Hematopoietic multipotent progenitor cell treated with erythropoietin and hydrocortisone succinate and interleukin-3 and kit ligand, for 15 days (in vitro differentiated cells): ENCODE data around the gene ECT2.
"Not testable (repeated sequence)": the region's sequence is repeated elsewhere in the genome, so short reads cannot be mapped to it uniquely, and the experiment has no call there.

Experiments
- DNase-seq: peaks from one replicate; pipeline ENCODE4 v3.0.0-alpha.2; 2015; ENCODE audit warnings: low spot score

Gene ECT2, protein sequence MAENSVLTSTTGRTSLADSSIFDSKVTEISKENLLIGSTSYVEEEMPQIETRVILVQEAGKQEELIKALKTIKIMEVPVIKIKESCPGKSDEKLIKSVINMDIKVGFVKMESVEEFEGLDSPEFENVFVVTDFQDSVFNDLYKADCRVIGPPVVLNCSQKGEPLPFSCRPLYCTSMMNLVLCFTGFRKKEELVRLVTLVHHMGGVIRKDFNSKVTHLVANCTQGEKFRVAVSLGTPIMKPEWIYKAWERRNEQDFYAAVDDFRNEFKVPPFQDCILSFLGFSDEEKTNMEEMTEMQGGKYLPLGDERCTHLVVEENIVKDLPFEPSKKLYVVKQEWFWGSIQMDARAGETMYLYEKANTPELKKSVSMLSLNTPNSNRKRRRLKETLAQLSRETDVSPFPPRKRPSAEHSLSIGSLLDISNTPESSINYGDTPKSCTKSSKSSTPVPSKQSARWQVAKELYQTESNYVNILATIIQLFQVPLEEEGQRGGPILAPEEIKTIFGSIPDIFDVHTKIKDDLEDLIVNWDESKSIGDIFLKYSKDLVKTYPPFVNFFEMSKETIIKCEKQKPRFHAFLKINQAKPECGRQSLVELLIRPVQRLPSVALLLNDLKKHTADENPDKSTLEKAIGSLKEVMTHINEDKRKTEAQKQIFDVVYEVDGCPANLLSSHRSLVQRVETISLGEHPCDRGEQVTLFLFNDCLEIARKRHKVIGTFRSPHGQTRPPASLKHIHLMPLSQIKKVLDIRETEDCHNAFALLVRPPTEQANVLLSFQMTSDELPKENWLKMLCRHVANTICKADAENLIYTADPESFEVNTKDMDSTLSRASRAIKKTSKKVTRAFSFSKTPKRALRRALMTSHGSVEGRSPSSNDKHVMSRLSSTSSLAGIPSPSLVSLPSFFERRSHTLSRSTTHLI

DNA sequence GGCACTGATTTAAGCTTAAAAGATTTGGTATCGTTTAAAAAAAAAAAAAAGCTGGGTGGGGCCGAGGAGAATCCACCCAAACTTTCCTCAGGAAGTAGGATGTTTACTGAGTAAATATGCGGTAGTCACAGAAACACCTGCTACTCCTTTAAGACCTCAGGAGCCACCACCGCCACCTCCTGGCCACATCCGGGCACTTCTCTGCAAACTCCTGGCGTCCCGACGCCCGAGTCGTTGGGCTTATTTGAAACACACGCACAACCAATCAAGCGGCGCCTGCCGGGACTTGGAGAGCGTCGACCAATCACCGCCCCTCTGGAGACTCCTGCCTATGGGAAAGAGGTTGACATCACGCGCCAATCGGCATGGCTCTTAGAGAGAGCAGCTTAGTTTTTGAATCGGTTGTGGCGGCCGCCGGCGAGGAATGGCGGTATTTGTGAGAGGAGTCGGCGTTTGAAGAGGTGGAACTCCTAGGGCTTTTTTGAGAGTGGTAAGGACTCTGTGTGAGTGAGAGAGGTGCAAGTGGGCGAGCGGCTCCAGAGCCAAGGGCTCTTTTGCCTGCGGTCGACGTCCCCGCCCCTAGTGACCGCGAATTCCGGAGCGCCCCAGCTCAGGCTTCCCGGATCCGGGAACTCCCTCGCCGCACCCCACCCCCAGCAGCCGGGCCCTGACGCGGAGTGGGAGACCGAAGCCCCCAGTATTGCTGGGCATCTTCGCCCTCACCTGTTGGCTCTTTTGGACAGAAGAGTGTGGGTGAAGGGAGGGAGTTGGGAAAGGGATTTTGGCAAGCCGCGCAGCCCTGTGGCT, at the start of gene ECT2:
Gene ECT2, plus strand, starts transcription at position 359 of the 807 bp plus-strand sequence. CDS start 3,805 bp downstream, outside the sequence.
- DNase-seq: peak; percentile 99

DNA sequence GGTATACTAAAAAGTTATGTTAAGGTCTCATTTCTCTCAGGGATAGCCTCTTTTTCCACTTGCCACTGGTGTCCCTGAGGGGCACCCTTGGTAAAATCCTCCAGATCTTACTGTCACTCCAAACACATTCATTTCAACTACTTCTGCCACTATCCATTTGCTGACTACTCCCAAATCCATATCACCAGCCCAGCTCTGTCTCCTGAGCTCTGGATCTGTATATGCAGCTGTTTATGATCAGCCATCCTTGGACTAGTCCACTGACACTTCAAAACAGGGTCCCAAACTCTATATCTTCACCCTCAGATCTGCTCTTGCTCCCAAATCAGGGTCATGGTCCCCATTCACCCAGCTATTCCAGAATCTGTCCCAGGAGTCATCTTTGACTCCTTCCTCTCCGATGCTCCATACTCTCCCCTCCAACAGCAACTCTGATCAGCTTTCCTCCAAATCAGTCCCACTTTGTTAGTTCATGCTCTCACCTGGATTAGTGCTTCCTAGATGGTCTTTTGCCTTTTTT, 49.5 kb upstream of the ECT2 start:
- DNase-seq: peak; percentile 61

DNA sequence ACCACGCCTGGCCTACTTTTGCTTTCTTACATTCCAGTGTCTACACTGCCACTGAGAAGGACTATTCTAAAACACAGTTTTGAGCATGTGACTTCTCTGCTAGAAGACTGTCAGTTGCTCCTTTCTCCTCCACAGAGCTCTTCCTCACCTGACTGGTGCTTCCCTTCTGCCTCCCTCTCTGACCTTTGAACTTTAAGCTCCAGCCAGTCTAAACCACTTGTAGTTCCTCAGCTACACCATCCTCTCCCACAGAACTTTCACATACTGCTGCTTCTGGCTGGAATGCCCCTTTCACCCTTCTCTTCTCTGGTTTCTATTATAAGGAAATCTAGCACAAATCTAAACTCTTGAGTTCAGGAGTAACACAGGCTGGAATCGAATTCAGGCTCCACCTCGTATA, 48.8 kb upstream of the ECT2 start:
- DNase-seq: peak; percentile 26

DNA sequence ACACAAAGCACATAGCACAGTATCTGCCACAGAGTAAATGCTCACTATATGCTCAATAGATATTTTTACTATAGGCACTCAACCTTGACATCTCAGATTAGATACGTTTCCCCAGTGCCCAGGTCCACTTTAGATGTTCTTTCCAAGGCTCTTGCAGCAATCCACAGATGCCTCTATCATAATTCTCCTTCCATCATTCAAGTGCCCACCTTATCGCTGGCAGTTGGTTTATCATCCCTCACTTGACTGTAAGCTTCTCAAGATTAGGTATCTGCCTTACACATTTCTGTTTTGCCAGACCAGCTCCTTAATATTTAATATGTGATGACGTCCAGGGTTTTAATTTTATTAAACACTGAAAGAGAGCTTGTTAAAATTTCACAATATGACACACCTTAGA, 48.3 kb upstream of the ECT2 start:
- peak; percentile 65 for DNase-seq

DNA sequence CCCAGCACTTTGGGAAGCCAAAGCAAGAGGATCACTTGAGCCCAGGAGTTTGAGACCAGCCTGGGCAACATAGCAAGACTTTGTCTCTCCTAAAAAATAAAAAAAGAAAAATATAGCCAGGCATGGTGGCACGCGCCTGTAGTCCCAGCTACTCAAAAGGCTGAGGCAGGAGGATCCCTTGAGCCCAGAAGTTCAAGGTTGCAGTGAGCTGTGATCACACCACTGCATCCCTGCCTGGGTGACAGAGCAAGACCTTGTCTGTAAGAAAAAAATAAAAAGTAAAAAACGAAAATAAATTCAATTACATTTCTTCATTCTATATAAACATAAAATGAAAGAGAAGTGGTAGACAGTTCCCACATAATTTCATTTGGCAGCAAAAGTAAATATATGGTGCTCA, 47.8 kb upstream of the ECT2 start:
- DNase-seq: not testable (repeated sequence)

DNA sequence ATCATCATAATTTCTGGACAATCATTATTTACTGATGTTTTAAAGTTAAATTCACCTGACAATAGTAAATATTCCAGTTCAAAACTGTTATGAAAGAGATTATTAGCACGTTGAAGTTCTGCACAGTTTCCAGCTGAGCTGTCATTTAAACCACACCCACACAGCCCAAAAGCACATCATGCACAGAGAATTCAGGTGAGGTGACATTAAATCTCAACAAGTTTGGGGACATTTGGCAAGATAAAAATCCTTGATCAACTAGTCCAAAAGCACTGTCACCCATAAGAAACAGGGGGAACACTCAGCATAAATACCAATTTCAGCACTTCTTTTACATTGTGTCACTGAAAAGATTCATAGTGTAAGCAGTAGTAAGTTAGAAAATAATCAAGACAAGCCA, 46.5 kb upstream of the ECT2 start:
- DNase-seq: peak; percentile 71

DNA sequence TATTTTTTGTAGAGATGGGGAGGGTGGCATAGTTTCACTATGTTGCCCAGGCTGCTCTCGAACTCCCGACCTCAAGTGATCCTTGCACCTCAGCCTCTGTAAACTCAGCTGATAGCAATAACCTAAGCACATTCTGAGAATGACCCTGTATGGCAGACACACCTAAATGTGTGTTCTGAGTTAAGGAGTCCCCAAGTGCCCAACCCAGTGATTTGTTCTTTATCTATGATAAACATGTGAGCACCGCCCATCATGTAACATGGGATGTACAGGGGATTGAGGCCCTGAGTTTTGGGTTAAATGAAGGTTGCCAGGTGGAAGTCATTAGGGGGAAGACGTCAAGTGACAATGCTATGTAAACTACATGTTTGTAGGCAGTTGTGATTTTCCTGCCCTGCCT, 45.4 kb upstream of the ECT2 start:
- peak; percentile 95 for DNase-seq

DNA sequence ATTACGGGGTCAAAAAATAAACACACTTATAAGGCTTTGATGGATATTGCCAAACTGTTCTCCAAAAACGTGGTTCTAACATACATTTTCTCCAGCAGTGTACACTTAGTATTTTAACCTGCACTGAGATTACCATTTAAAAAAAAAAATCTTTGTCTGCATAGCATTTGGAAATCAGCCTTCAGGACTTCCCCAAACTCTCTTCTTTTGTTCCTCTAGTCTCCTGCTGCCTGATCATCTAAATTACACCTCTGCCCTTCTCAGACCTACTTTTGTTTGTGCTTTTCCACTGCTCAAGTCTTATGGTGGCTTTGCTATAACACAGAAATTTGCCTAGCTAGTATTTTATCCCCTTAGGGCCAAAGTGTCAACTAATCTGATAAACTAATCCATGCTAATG, 43.5 kb upstream of the ECT2 start:
- DNase-seq: no peak

DNA sequence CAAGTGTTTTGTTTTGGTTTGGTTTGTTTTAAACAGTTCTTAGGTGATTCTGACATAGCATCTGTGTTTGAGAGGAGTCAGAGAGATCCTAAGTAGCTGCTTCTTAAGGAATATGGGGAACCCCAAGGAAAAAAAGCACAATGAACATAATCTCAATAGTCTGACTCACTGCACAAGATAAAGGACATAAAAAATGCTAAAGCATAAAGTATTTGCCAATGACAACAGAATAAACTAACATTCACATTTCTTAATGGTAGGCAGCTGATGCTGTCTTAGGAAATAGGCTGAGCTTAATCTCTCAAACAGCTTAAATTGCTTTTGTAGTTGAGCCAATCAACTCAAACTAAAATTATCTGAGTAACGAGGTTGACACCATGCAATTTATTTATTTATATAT, 42.6 kb upstream of the ECT2 start:
- peak; percentile 32 for DNase-seq

DNA sequence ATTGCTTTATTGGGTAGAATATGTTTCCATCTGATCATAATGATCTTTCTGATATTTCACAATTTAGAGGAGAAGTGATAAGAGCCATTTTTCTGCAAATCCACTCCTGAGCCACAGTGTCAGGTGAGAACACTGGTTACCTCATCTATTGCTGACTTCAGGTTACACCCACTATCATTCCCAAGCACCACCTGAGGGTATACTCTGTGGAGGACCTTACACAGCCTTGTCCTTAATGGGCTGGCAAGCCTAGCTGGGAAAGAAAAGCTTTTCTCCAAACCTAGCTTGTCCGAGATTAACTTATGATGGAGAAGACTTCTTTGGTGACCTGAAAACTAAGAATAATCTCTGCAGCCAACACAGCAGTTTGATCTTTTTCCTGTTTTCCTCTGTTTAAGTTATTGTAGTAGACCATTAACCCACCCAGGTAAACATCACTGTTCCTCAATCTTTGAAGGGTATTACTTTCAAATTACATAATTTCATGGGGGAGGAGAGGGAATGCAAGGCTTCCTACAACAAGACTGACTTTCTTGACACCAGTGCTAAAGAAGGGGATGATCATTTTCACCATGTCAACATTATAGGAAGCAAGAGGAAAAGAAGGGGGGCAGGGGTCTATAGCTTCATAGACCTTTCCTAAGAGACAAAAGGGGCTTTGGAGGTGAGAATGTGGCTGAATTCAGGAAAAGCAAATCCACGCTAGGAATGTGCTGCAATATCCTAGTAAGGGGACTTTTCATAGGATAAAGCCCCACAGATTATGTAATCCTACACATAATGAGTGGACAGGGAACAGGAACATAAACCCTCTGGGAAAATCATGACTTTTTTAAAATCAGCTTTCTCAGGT, 41.4 kb upstream of the ECT2 start:
- DNase-seq: no peak

DNA sequence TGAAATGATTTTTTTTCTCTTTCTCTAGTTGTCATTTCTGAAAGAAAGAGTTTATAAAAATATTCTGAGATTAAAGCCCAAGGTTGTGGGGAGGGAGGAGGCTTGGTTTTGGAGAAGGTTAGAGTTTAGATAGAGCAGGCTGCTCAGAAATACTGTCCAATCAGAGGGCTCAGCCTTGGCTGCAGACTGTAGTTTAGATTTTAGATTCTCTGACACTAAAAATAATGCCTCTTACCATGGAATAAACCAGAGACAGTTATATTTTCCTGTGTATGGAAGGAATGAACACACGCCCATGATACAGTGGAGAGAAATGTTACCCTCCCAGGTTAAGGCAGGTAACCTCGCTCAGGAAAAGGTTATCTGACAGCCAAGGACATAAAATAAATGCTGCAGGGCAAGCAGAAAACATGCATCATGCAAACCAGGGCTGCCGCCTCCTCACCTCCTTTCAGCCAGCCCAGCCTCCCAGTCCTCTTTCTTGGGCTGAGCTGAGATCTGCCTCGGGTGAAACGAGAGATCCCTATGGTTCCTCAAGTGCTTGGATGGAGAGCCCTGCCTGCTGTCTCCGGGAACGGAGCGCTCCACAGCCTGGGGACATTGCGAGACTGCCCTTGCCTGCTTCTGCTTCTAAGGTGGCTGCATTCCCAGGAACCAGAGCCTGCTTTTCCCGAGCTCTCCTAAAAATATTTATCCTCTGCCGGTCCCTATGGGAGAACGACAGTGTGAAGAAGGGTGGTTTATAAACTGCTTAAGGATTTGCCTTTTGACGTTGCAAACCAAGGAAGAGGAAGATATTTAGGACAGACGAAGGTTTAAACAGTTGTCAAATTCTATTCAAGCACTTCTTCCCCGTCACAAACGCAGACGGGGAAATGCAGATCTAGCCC, 40.5 kb upstream of the ECT2 start:
- peak; percentile 64 for DNase-seq

DNA sequence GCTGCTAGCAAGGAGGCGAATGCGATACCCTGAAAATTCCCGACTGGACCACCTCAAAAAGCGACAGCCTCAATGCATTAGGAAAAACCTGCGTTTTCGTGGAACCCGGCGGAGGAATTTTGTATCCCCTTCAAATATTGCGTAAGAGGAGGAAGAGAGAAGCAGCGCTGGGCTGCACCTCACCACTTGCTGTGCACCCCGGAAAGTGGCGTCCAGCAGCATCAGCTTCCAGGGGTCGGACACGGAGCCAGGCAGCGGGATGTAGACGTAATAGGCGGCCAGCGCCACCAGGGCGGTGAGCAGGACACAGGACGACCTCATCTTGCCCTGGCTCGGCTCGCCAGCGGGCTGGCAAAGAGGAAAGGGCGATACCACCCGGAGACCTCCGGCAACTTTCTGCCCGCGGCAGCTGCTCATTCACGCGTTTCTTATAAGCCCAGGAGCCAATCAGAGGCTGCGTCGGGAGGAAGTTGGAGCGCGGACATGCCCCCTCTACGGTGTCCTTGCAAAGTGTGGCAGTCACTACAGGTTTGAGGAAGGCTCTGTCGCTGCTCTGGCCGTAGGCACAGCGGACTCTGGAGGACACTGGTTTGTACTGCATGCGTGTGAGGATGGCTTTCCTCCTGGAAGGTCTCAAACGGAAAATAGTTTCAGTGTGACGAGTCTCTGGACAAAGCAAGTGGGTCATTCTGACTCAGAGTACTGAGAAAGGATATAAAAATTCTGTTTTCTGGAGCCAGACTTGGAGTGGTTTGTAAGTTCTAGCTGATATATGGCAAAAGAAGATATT, 39.7 kb upstream of the ECT2 start, which contains the start of gene NCEH1:
Gene NCEH1, minus strand, starts transcription at position 404 of the 790 bp plus-strand sequence. Its CDS starts 83 bp downstream, at position 321.
- peak; percentile 94 for DNase-seq

DNA sequence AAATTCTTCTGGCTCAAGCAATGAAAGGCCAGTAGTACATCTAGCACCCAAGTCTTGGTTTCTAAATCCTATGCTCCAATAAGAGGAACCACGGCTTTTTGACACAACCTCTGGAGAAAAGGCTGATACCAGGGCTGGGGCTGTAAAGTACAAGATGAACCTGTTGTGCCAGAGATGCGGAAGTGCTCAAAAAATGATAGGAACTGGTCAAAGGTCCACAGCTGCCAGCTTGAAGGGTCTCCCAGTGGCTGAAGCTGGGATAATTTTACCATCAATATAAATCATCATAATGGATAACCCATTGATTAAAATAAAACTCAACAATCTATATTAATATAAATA, 39.1 kb upstream of the ECT2 start:
- no peak for DNase-seq

DNA sequence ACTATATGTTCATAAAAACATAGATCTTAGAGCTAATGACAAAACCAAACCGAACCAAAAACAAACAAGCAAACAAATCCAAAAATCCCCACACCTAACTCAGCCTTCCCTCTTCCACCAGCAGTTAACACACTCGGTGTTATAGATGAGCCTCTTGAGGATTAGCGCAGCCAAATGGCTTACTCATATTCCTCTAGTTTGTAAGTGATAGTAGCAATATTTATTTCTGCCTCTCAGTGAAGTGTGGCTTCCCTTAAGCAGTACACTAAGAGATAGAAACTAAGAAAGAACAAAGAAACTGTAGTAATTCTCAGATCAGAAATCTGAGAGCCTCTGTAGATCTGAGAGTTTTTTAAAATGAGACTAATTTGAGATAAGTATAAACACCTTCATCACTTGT, 37.2 kb upstream of the ECT2 start:
- no peak for DNase-seq

DNA sequence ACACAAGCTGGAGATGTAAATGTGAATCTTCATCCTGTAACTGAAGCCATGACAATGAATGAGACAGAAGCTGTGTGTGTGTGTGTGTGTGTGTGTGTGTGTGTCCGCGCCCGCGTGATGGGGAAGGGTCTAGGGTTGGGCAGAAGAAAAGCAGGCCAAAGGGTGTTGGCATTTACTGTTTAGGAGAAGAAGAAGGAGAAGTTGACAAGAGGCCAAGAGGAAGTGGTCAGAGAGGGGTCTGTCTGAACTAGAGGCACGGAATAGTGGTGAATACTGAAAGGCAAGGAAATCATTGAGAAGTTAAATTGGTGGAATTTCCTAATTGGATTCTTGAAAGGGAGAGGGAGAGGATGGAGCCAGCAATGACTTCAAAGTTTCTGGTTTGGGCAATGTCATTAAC, 34.0 kb upstream of the ECT2 start:
- no peak for DNase-seq

DNA sequence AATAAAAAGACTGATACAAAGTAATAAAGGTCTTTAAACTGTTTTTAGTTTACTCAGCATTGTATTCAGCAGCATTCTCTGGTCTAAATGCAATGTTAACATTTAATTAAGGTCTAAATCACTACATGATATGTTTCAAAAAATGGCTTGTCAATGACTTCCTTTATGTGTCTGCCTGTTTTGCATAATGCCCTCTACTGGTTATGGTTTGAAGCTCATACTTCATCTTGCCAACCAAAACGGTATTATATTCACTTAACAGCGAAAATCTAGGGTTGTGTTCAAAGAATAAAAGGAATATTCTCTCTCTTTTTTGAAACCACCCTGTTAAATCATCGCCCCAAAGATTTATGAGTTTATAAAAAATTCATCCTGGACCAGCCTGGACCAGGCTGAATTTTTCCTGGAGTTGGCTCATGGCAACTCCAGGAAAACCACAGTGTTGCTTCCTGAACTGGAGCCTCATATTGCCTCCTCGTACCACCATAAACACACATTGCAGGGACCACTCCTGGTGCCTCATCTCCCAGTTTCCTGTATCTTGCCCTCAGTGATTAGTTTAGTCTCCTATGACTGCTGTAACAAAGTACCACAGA, 32.9 kb upstream of the ECT2 start:
- DNase-seq: peak; percentile 40

DNA sequence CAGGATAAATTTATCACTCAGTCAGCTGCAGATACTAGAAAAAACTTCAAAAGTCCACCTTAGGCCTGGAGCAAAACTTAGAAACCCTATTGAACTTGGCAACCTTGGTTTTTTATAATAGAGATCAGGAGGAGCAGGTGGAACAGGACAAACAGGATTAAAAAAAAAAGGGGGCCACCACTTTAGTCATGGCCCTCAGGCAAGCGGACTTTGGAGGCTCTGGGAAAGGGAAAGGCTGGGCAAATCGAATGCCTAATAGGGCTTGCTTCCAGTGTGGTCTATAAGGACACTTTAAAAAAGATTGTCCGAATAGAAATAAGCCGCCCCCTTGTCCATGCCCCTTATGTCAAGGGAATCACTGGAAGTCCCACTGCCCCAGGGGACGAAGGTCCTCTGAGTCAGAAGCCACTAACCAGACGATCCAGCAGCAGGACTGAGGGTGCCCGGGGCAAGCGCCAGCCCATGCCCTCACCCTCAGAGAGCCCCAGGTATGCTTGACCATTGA, 27.9 kb upstream of the ECT2 start:
- DNase-seq: not testable (repeated sequence)

DNA sequence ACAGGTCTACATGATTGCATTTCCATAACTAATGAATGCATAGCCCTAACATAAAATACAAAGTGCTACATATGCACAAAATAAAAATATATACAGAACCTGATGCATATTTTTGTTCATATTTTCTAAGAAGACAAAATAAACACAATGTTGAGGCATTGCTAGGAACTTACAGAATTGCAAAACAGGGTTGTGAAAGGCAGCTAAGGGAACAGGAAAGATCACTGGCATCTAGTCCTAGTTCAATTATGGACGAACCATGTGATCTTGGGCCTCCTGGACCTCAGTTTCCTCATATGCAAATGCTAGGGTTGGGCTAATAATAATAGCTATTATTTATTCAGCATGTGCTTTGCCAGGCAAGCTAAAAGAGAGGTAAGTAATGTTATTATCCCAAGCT, 24.1 kb upstream of the ECT2 start:
- DNase-seq: no peak

DNA sequence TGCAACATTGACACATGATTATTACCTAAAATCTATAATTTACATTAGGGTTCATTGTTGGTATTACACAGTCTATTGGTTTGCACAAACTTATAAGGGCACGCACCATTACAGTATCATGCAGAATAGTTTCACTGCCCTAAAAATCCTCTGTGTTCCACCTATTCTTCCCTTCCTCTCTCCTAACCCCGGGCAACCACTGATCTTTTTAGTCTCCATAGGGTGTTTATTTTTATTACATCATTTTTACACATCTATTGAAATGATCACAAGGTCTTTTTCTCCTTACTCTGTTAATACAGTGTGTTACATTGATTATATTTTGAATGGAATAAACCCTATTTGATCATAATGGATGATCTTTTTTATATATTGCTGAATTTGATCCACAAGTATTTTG, 15.5 kb upstream of the ECT2 start:
- no peak for DNase-seq
